ENCODE measurements around the gene VASH1. TPM values are rescaled to one million over a fixed set of nuclear protein-coding genes. Genes with fewer than 3 reads are reported as not detected.

Gene VASH1
- total RNA-seq, 1 donor from 2014 or later = 59.9 TPM

DNA sequence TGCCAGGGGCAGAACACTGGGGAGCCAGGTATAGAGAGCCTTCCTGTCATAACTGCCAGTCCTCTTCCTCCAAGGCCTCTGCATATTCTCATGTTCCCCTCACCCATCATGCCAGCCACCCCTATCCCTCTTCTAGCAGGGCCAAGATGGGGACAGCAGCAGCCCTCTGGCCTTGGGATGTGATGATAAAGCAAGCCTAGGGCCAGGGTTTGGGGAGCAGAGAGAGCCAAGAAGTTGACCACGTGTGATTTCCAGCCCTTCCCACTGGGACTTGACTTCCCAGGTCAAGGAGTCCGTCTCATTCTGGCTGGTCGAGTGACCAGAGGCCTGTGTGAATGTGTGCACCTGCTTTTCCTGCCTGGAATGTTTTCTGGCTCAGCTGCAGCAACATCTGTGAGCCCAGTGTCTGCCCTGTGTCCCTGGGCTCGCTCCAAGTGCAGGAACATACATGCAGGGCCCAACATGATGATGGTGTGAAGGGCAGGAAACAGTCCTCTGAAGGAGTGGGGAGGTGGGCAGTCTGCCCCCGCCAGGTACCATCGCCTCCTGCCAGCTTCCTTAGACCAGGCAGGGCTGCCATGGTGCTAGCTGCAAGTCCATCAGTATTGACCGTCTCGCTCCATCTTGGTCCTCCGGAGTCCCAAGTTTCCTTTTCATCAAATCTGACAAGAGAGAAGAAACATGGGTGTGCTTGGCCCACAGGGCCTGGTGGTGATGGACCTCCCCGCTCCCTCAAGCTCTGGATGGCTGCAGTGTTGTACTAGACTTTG is 21.0 kb downstream of the VASH1 start:
- no peak for FAIRE-seq
- no peak for DNase-seq (ENCODE audit: low spot score in 2 of 2)

DNA sequence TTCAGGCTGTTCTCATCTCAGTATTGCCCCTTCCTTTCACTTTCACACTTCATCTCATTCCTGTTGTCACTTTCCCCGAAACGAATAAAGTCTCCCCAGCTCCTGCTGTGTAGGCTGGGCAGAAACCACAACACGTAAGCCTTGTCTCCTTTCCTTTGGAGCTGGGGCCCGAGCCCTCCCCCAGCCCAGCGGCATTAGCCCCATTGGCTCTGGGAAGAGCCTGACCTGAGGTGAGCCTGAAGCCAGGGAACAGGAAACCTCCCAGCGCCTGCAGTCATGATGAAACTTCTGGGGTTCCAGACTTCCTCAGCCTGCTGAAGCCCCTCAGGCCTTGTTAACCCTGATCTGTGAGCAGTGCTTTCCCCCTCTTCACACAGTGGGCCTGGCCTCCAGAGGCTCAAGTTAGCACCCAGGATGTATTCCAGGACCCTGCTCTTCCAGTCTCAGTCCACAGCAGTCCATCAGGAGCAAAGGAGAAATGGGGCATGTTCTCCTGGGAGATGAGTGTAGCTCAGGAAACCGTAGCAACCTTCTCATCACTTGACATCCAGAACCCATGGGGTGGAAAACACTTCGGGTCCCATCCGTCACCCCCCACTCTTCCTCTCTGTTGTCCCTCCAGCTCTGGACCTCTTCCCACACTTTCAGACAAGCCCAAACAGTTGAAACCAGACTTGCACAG is 21.8 kb downstream of the VASH1 start:
- FAIRE-seq = no peak
- no peak for DNase-seq (ENCODE audit: low spot score in 2 of 2)

GRCh38 chr14:76784266-76784874 is 23.1 kb downstream of the VASH1 start:
- DNase-seq (ENCODE audit: low spot score in 2 of 2) (no peak), FAIRE-seq (no peak)

DNA sequence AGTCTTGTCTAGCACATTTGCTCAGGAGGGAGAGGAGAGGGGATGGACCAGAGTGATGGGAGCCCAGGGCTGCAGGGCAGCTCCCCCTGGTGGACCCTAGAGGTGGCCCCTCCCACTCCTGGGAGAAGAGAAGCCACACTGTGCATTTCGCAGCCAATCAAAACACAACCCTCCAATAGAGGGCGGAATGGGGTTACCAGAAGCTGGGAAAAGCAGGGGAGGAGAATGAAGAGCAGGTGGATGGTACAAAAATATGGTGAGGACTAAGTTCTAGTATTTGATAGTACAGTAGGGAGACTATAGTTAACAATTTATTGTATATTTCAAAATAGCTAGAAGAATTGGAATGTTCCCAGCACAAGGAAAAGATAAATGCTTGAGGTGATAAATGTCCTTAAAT is 23.6 kb downstream of the VASH1 start:
- DNase-seq (ENCODE audit: low spot score in 2 of 2) = peak; percentile 80 to 90
- peak; percentile 51 for FAIRE-seq

GRCh38 chr14:76786601-76787000 is 25.3 kb downstream of the VASH1 start:
- no peak for FAIRE-seq
- no peak for DNase-seq (ENCODE audit: low spot score in 2 of 2)

DNA sequence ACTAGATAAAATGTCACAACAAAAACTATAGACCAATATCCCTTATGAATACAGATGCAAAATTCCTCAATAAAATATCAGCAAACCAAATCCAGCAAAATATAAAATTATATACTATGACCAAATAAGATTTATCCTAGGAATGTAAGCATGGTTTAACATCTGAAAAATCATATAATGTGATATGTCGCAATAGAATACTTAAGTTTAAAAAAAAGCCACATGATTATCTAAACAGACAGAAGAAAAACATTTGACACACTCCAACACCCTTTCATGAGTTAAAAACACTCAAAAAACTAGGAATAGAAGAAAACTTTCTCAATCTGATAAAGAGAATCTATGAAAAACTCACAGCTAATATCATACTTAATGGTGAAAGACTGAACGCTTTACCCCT is 31.2 kb downstream of the VASH1 start:
- no peak for DNase-seq (ENCODE audit: low spot score in 2 of 2)
- no peak for FAIRE-seq

DNA sequence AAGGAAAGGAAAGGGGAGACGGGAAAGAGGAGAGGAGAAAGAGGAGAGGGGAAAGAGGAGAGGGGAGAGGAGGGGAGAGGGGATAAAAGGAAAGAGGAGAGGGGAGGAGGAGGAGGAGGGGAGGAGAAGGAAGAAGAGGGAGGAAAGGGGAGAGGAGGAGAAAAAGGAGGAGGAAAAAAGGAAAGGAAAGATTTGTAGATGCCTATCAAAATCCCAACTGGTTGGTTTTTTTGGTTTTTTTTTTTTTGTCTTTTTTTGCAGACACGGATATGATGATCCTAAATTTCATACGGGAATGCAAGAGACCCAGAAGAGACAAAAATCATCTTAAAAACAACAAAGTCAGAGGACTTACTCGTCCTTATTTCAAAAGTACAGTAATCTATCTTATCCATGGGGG is 32.1 kb downstream of the VASH1 start:
- DNase-seq (ENCODE audit: low spot score in 2 of 2) (no peak), FAIRE-seq (no peak)

DNA sequence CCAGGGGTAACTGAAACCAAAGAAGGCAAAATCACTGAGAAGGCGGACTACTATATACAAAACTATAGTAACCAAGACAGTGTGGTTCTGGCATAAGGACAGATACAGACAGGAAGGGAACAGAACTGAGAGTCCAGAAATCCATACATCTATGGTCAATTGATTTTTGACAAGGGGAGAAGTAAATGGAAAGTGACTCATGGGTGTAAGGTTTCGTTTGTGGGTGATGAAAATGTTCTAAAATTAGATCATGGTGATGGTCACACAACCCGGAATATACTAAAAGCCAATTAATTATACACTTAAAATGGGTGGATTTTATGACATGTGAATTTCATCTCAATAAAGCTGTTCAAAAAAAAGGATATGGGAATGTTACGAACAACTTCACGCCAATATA is 32.7 kb downstream of the VASH1 start:
- DNase-seq (ENCODE audit: low spot score in 2 of 2) (no peak), FAIRE-seq (no peak)

DNA sequence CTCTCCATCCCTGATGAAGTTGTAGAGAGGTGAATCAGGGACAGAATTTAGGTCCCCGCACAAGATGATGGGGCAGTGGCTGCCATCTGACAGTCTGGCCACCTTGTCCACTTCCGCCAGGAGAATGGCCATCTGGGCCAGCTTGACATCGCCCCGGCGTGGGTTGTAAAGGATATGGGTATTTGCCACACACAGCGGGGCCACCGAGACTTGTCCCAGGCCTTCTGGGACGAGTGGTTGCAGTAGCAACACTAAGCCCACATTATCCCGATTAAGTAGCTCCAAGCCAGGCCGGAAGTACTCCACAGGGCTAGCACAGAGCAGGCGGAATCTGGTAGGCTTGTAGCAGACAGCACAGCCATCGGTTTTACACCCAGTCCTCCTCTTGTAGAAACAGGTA is 45.2 kb downstream of the VASH1 start:
- no peak for FAIRE-seq
- DNase-seq (ENCODE audit: low spot score in 2 of 2) = no peak

- FAIRE-seq = no peak
- DNase-seq (ENCODE audit: low spot score in 2 of 2) = no peak
Measured at GRCh38 chr14:76808011-76808410, 46.7 kb downstream of the VASH1 start.

DNA sequence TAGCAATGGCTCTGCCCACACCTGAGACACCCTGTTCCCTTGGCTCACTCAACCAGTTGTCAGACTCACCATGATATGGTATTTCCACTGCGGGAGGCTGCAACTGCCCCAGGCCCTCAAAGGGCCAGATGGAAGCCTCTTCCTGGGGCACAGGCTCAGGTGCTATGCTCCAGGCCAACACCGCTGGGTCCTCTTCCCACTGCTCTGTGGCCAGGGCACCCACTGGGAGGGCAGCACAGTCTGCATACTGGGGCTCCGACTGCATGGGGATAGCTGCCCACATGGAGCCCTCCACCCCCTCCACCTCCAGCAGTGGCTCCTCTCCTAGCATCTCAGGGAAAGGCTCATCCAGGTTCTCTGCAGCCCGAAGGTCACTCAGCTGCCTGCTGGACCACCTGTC is 47.7 kb downstream of the VASH1 start:
- FAIRE-seq (no peak), DNase-seq (ENCODE audit: low spot score in 2 of 2) (no peak)

- no peak for FAIRE-seq
- no peak for DNase-seq (ENCODE audit: low spot score in 2 of 2)
Measured at GRCh38 chr14:76810525-76810924, 49.3 kb downstream of the VASH1 start.

DNA sequence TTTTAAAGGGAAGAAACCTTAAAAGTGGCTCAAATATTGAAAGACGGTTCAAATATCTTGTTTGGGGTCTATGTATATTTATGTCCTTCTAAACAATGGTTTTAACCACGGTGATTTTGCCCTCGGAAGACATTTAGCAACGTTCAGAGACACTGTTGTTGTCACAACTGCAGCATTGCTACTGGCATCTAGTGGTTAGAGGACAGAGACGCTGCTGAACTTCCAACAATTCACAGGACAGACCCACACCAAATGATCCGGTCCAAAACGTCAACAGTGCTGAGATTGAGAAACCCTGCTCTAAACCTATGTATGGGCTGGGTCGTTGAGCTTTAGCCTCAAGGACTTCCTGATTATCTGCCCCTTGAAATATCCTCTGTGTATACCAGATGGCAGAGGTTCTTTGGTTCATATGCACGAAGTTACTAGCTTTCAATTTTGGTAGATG is 49.7 kb downstream of the VASH1 start:
- peak in 1 of 2 donors; percentile 42 for DNase-seq (ENCODE audit: low spot score in 2 of 2)
- FAIRE-seq = no peak

DNA sequence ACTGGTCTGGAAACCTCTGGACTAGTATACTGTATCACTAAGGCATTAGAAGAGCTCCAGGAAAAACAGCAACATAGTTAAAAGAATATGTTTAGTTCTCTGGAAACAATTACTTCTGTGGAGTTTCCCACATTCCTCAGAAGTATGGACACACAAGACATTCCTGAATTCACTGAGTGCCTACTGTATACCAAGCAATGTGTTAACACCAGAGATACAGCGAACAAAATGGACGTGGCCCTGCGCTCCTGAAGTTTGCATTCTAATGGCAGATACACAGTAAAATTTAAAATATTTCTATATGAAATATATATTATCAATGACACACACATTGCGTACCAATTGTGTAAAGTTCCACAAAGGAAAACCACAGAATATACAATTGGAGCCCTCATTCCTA is 50.3 kb downstream of the VASH1 start:
- FAIRE-seq (no peak), DNase-seq (ENCODE audit: low spot score in 2 of 2) (no peak)

DNA sequence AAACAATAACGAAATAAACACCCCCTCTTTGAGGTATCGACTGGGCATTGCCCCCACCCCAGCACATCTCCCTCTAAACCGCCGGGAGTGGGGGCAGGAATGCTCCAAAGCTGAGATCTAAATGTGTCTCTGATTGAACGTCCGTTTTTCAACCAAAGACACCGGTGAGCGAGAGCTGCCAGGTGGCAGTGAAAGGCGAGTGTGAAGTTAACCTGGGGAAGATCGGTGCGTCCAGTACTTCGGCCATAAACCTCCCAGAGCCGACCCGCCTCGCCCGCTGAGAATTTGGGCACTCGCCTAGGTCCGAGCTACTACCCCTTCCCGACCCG is 50.8 kb downstream of the VASH1 start:
- DNase-seq (ENCODE audit: low spot score in 2 of 2) (no peak), FAIRE-seq (no peak)

GRCh38 chr14:76812422-76813383 is 51.4 kb downstream of the VASH1 start, which contains the start of gene ANGEL1:
Gene ANGEL1, minus strand, starts transcription at chr14:76812882. Its CDS starts 55 bp downstream, at chr14:76812827.
- FAIRE-seq = no peak
- DNase-seq (ENCODE audit: low spot score in 2 of 2) = peak; percentile 89

- DNase-seq (ENCODE audit: low spot score in 2 of 2) (no peak), FAIRE-seq (no peak)
Measured at GRCh38 chr14:76814726-76815645, 53.7 kb downstream of the VASH1 start.

- FAIRE-seq (no peak), DNase-seq (ENCODE audit: low spot score in 2 of 2) (no peak)
Measured at GRCh38 chr14:76820700-76821099, 59.4 kb downstream of the VASH1 start.

DNA sequence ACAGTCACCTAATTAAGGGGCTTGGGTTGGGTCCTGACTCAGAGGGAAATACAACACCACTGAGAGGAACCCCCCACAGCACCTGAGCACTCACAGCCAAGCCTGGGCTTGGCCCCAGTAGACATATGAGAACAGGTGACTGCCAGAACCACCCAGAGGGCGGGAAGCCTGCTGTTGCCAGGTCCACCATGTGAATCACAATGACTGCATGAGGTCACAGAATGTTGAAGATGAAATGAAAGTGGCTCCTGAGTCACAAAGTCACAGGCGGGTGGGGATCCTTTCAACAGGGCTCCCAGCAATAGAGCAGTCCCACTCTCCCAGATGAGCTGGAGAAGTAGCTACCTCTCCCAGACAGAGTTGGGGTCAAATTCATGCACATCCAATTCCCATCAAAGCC is 64.9 kb downstream of the VASH1 start, which contains the start of gene LRRC74A:
LRRC74A (plus strand) TSS at position 287 of the 400 bp plus-strand sequence. CDS start 290 bp downstream, outside the sequence.
- no peak for DNase-seq (ENCODE audit: low spot score in 2 of 2)
- no peak for FAIRE-seq
